CD4-positive, alpha-beta T cell treated with Interleukin-17A for 4 hours (primary cell): ENCODE measurements around the gene SERPINI2.

Source experiments
- DNase-seq: peaks from one replicate; pipeline ENCODE4 v3.0.0-alpha.2; 2020; ENCODE audit warnings: mixed read lengths

The SERPINI2 gene

GRCh38 chr3:167473863-167474262 is at the start of gene SERPINI2:
Gene SERPINI2 (minus strand): TSS chr3:167474042. CDS start chr3:167471834, 2,208 bp downstream.
- DNase-seq = no peak

- DNase-seq = no peak
Measured at GRCh38 chr3:167521006-167521355, 47.1 kb upstream of the SERPINI2 start.

GRCh38 chr3:167520266-167521005 is 46.6 kb upstream of the SERPINI2 start:
- no peak for DNase-seq

- DNase-seq = no peak
Measured at GRCh38 chr3:167507954-167508353, 34.1 kb upstream of the SERPINI2 start.

GRCh38 chr3:167502401-167502800 is 28.6 kb upstream of the SERPINI2 start:
- no peak for DNase-seq

- no peak for DNase-seq
Measured at GRCh38 chr3:167501941-167502340, 28.1 kb upstream of the SERPINI2 start.

- DNase-seq = no peak
Measured at GRCh38 chr3:167497903-167498302, 24.1 kb upstream of the SERPINI2 start.

- DNase-seq = no peak
Measured at GRCh38 chr3:167493244-167493643, 19.4 kb upstream of the SERPINI2 start.

GRCh38 chr3:167491621-167492020 is 17.8 kb upstream of the SERPINI2 start:
- DNase-seq = no peak

- no peak for DNase-seq
Measured at GRCh38 chr3:167489571-167489970, 15.7 kb upstream of the SERPINI2 start.

GRCh38 chr3:167487556-167487955 is 13.7 kb upstream of the SERPINI2 start:
- DNase-seq = no peak

- no peak for DNase-seq
Measured at GRCh38 chr3:167484551-167484950, 10.7 kb upstream of the SERPINI2 start.

- DNase-seq = no peak
Measured at GRCh38 chr3:167483708-167484475, 10.1 kb upstream of the SERPINI2 start.

- DNase-seq = no peak
Measured at GRCh38 chr3:167481164-167481563, 7.3 kb upstream of the SERPINI2 start.

GRCh38 chr3:167480748-167481147 is 6.9 kb upstream of the SERPINI2 start:
- no peak for DNase-seq

- no peak for DNase-seq
Measured at GRCh38 chr3:167469381-167469780, 4.5 kb downstream of the SERPINI2 start.

- no peak for DNase-seq
Measured at GRCh38 chr3:167467848-167468611, 5.8 kb downstream of the SERPINI2 start.

GRCh38 chr3:167466966-167467365 is 6.9 kb downstream of the SERPINI2 start:
- no peak for DNase-seq

GRCh38 chr3:167456157-167456799 is 17.6 kb downstream of the SERPINI2 start:
- no peak for DNase-seq

GRCh38 chr3:167453815-167454214 is 20.0 kb downstream of the SERPINI2 start:
- DNase-seq = no peak

GRCh38 chr3:167451282-167451681 is 22.6 kb downstream of the SERPINI2 start:
- DNase-seq = no peak

- no peak for DNase-seq
Measured at GRCh38 chr3:167450675-167451074, 23.2 kb downstream of the SERPINI2 start.

GRCh38 chr3:167450195-167450594 is 23.6 kb downstream of the SERPINI2 start:
- no peak for DNase-seq
